ENCODE results near the gene COL1A2.
A peak's percentile ranks its signal among the peaks of the same experiment; 100 is the strongest.

Gene COL1A2

GRCh38 chr7:94393246-94394108 is 1.2 kb upstream of the COL1A2 start:
- Histone ChIP-seq H3K9me3 (ENCODE audit: control insufficient read depth, low read length) (no peaks in the 10 kb centered on the region), H3K36me3 (ENCODE audit: control insufficient read depth, insufficient read depth, low read length) (no peaks in the 10 kb centered on the region), H3K4me1 (ENCODE audit: control insufficient read depth, insufficient read depth, low read length) (peaks cover 23% of the 10 kb centered on the region), H3K27me3 (ENCODE audit: control insufficient read depth, insufficient read depth, low read length, poor library complexity, severe bottlenecking) (no peaks in the 10 kb centered on the region), H3K4me3 (ENCODE audit: insufficient read depth, low read depth, low read length) (peak overlapping the region; percentile 27), H3K27ac (ENCODE audit: insufficient read depth, low read depth, low read length, poor library complexity, severe bottlenecking) (no peak overlapping the region)
- 45 to 51% methylated on average over 24 of the region's 24 CpGs for WGBS, 2 experiments

DNA sequence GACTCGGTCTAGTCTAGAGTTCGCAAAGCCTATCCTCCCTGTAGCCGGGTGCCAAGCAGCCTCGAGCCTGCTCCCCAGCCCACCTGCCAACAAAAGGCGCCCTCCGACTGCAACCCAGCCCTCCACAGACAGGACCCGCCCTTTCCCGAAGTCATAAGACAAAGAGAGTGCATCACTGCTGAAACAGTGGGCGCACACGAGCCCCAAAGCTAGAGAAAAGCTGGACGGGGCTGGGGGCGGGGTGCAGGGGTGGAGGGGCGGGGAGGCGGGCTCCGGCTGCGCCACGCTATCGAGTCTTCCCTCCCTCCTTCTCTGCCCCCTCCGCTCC is 622 bp upstream of the COL1A2 start:
- WGBS, 2 experiments: 10 to 12% methylated on average over 19 of the region's 19 CpGs
- peak overlapping the region; percentile 54 for H3K4me3 ChIP-seq (ENCODE audit: insufficient read depth, low read depth, low read length)
- H3K36me3 ChIP-seq (ENCODE audit: control insufficient read depth, insufficient read depth, low read length): no peaks in the 10 kb centered on the region
- no peaks in the 10 kb centered on the region for H3K27me3 ChIP-seq (ENCODE audit: control insufficient read depth, insufficient read depth, low read length, poor library complexity, severe bottlenecking)
- peak overlapping the region; percentile 22 for H3K27ac ChIP-seq (ENCODE audit: insufficient read depth, low read depth, low read length, poor library complexity, severe bottlenecking)
- peaks cover 23% of the 10 kb centered on the region for H3K4me1 ChIP-seq (ENCODE audit: control insufficient read depth, insufficient read depth, low read length)
- H3K9me3 ChIP-seq (ENCODE audit: control insufficient read depth, low read length): no peaks in the 10 kb centered on the region

GRCh38 chr7:94395141-94396036 is 694 bp downstream of the COL1A2 start:
- no peaks in the 10 kb centered on the region for H3K27me3 ChIP-seq (ENCODE audit: control insufficient read depth, insufficient read depth, low read length, poor library complexity, severe bottlenecking)
- WGBS, 2 experiments: 17 to 20% methylated on average over 14 of the region's 14 CpGs
- H3K27ac ChIP-seq (ENCODE audit: insufficient read depth, low read depth, low read length, poor library complexity, severe bottlenecking): peak overlapping the region; percentile 1
- no peaks in the 10 kb centered on the region for H3K9me3 ChIP-seq (ENCODE audit: control insufficient read depth, low read length)
- peaks cover 23% of the 10 kb centered on the region for H3K4me1 ChIP-seq (ENCODE audit: control insufficient read depth, insufficient read depth, low read length)
- H3K36me3 ChIP-seq (ENCODE audit: control insufficient read depth, insufficient read depth, low read length): no peaks in the 10 kb centered on the region
- H3K4me3 ChIP-seq (ENCODE audit: insufficient read depth, low read depth, low read length): peak overlapping the region; percentile 54

GRCh38 chr7:94396037-94396431 is 1.3 kb downstream of the COL1A2 start:
- peaks cover 23% of the 10 kb centered on the region for H3K4me1 ChIP-seq (ENCODE audit: control insufficient read depth, insufficient read depth, low read length)
- H3K27ac ChIP-seq (ENCODE audit: insufficient read depth, low read depth, low read length, poor library complexity, severe bottlenecking): no peak overlapping the region
- no peaks in the 10 kb centered on the region for H3K9me3 ChIP-seq (ENCODE audit: control insufficient read depth, low read length)
- WGBS, 2 experiments: 50 to 67% methylated on average over 2 to 3 of the region's 3 CpGs
- peak overlapping the region; percentile 54 for H3K4me3 ChIP-seq (ENCODE audit: insufficient read depth, low read depth, low read length)
- H3K27me3 ChIP-seq (ENCODE audit: control insufficient read depth, insufficient read depth, low read length, poor library complexity, severe bottlenecking): no peaks in the 10 kb centered on the region
- no peaks in the 10 kb centered on the region for H3K36me3 ChIP-seq (ENCODE audit: control insufficient read depth, insufficient read depth, low read length)

GRCh38 chr7:94396596-94396995 is 1.9 kb downstream of the COL1A2 start:
- Histone ChIP-seq H3K27ac (ENCODE audit: insufficient read depth, low read depth, low read length, poor library complexity, severe bottlenecking) (no peak overlapping the region), H3K36me3 (ENCODE audit: control insufficient read depth, insufficient read depth, low read length) (no peaks in the 10 kb centered on the region)

GRCh38 chr7:94397722-94398121 is 3.0 kb downstream of the COL1A2 start:
- H3K4me3 ChIP-seq (ENCODE audit: insufficient read depth, low read depth, low read length): no peak overlapping the region

More at GRCh38 chr7:94396596-94396995, 1.9 kb downstream of the COL1A2 start:
- 91 to 92% methylated on average over 3 of the region's 4 CpGs for WGBS, 2 experiments
- Histone ChIP-seq H3K4me3 (ENCODE audit: insufficient read depth, low read depth, low read length) (peak overlapping the region; percentile 54), H3K9me3 (ENCODE audit: control insufficient read depth, low read length) (no peaks in the 10 kb centered on the region), H3K27me3 (ENCODE audit: control insufficient read depth, insufficient read depth, low read length, poor library complexity, severe bottlenecking) (no peaks in the 10 kb centered on the region), H3K4me1 (ENCODE audit: control insufficient read depth, insufficient read depth, low read length) (peaks cover 21% of the 10 kb centered on the region)

DNA sequence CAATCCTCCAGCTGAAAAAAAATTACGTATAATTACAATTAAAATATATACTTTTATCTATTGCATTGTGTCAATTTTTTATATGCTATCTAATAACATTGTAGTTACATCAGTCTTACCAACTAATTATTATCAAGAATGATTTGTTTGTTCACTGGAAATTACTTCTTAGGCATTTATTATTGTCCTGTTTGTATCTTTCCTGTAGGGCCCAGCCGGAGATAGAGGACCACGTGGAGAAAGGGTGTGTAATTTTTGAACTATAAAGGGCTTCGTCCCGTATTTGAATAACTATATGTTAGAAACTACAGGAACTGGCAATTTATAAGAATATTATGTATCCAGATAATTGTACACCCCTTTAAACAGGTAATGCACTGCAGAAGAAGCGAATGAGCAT is 4.1 kb downstream of the COL1A2 start:
- H3K27me3 ChIP-seq (ENCODE audit: control insufficient read depth, insufficient read depth, low read length, poor library complexity, severe bottlenecking): no peaks in the 10 kb centered on the region
- no peaks in the 10 kb centered on the region for H3K36me3 ChIP-seq (ENCODE audit: control insufficient read depth, insufficient read depth, low read length)
- no peaks in the 10 kb centered on the region for H3K4me1 ChIP-seq (ENCODE audit: control insufficient read depth, insufficient read depth, low read length)
- H3K9me3 ChIP-seq (ENCODE audit: control insufficient read depth, low read length): no peaks in the 10 kb centered on the region
- H3K27ac ChIP-seq (ENCODE audit: insufficient read depth, low read depth, low read length, poor library complexity, severe bottlenecking): no peak overlapping the region
- 100% methylated on average over 2 to 4 of the region's 6 CpGs for WGBS, 2 experiments
- no peak overlapping the region for H3K4me3 ChIP-seq (ENCODE audit: insufficient read depth, low read depth, low read length)

More at GRCh38 chr7:94397722-94398121, 3.0 kb downstream of the COL1A2 start:
- Histone ChIP-seq H3K27me3 (ENCODE audit: control insufficient read depth, insufficient read depth, low read length, poor library complexity, severe bottlenecking) (no peaks in the 10 kb centered on the region), H3K27ac (ENCODE audit: insufficient read depth, low read depth, low read length, poor library complexity, severe bottlenecking) (no peak overlapping the region), H3K4me1 (ENCODE audit: control insufficient read depth, insufficient read depth, low read length) (peaks cover 10% of the 10 kb centered on the region), H3K9me3 (ENCODE audit: control insufficient read depth, low read length) (no peaks in the 10 kb centered on the region), H3K36me3 (ENCODE audit: control insufficient read depth, insufficient read depth, low read length) (no peaks in the 10 kb centered on the region)
- WGBS, 2 experiments: no CpG with 5 or more reads among the region's 1 CpG

- Histone ChIP-seq H3K27ac (ENCODE audit: insufficient read depth, low read depth, low read length, poor library complexity, severe bottlenecking) (no peak overlapping the region), H3K4me1 (ENCODE audit: control insufficient read depth, insufficient read depth, low read length) (no peaks in the 10 kb centered on the region), H3K4me3 (ENCODE audit: insufficient read depth, low read depth, low read length) (no peak overlapping the region), H3K9me3 (ENCODE audit: control insufficient read depth, low read length) (no peaks in the 10 kb centered on the region), H3K27me3 (ENCODE audit: control insufficient read depth, insufficient read depth, low read length, poor library complexity, severe bottlenecking) (no peaks in the 10 kb centered on the region), H3K36me3 (ENCODE audit: control insufficient read depth, insufficient read depth, low read length) (peaks cover 6% of the 10 kb centered on the region)
- WGBS, 2 experiments: 98 to 100% methylated on average over 2 of the region's 2 CpGs
These were observed 5.3 kb downstream of the COL1A2 start for GRCh38 chr7:94400022-94400421.

DNA sequence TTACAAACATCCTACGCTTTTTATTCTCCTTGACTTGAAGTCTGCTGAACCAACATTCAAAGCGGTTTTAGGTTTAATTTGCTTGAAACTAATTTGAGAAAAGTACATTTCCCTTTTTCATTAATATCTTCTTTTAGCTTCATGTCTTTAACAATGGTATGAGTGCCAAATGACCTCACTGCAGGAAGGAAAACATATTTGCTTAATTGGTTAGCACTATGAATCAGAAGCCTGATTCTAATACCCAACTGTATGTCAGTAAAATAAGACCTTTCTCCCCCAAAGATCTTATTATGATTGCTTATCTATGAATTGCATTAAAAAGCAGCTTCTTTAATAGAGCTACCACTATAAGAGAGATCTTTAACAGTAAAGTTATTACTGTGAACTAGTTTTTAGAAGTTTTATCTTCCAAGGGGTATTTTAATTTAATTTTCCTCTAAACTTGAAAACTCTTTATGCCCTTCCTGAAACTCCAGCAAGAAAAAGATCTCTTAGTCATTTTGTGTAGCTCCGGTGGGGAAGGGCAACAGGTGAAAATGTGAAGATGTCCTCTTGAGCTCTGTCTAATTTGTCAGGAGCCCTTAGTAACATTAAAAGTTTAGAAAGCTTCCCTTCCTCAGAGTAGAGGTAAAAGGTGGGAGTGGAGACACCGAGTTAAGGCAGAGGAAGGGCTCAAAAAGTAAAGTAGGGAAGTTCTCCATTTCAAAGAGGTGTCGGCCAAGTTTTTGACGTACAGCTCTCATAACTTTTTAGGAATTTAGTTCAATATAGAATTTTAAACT is 6.1 kb downstream of the COL1A2 start:
- Histone ChIP-seq H3K27ac (ENCODE audit: insufficient read depth, low read depth, low read length, poor library complexity, severe bottlenecking) (no peak overlapping the region), H3K36me3 (ENCODE audit: control insufficient read depth, insufficient read depth, low read length) (peaks cover 10% of the 10 kb centered on the region), H3K4me3 (ENCODE audit: insufficient read depth, low read depth, low read length) (no peak overlapping the region), H3K4me1 (ENCODE audit: control insufficient read depth, insufficient read depth, low read length) (no peaks in the 10 kb centered on the region), H3K9me3 (ENCODE audit: control insufficient read depth, low read length) (no peaks in the 10 kb centered on the region), H3K27me3 (ENCODE audit: control insufficient read depth, insufficient read depth, low read length, poor library complexity, severe bottlenecking) (no peaks in the 10 kb centered on the region)
- WGBS, 2 experiments: 95 to 100% methylated on average over 3 to 4 of the region's 6 CpGs

Data from ectodermal cell (in vitro differentiated cells).